Measurements from ENCODE around the gene TEX52. TPM values are rescaled to one million over a fixed set of nuclear protein-coding genes. Genes with fewer than 3 reads are reported as not detected.

The TEX52 gene
- total RNA-seq, 1 experiment from 2014 or later, result not detected

DNA sequence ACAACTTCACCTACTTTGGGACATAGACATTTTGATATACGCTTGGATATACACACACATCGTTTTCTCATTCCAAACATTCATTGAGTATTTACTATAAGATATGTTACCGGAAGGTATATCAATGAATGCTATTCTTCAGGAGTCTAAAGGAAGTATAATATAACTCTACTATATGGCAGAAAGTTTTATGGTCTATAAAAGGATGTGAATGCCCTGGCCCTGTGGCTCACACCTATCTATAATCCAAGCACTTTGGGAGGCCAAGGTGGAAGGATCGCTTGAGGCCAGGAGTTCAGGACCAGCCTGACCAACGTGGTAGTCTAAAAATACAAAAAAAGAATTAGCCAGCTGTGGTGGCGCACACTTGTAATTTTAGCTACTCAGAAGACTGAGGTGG, 27.6 kb downstream of the TEX52 start:
- TF ChIP-seq, protein P1, sequence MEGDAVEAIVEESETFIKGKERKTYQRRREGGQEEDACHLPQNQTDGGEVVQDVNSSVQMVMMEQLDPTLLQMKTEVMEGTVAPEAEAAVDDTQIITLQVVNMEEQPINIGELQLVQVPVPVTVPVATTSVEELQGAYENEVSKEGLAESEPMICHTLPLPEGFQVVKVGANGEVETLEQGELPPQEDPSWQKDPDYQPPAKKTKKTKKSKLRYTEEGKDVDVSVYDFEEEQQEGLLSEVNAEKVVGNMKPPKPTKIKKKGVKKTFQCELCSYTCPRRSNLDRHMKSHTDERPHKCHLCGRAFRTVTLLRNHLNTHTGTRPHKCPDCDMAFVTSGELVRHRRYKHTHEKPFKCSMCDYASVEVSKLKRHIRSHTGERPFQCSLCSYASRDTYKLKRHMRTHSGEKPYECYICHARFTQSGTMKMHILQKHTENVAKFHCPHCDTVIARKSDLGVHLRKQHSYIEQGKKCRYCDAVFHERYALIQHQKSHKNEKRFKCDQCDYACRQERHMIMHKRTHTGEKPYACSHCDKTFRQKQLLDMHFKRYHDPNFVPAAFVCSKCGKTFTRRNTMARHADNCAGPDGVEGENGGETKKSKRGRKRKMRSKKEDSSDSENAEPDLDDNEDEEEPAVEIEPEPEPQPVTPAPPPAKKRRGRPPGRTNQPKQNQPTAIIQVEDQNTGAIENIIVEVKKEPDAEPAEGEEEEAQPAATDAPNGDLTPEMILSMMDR (IDR thresholded peaks at IDR 0.05; ENCODE audit: unreplicated experiment), result no peak
- no peaks in the 10 kb centered on the region for H3K36me3 Mint-ChIP-seq (ENCODE audit: insufficient read depth, unreplicated experiment)
- no peak for DNase-seq
- intact Hi-C loops (cut with micrococcal nuclease; ENCODE audit: unreplicated experiment), result no loop called here
- no peaks in the 10 kb centered on the region for H3K27me3 Mint-ChIP-seq (ENCODE audit: unreplicated experiment)
- BruUV-seq (replicated peaks), result no TSS peak
- no peak overlapping the region for H3K4me3 Mint-ChIP-seq (ENCODE audit: low read depth, unreplicated experiment)
- no peak overlapping the region for H3K27ac Mint-ChIP-seq (ENCODE audit: unreplicated experiment)
- no peaks in the 10 kb centered on the region for H3K9me3 Mint-ChIP-seq (ENCODE audit: low read depth, unreplicated experiment)
- no peaks in the 10 kb centered on the region for H3K4me1 Mint-ChIP-seq (ENCODE audit: low read depth, unreplicated experiment)
- CTCF ChIA-PET, result no interaction called here

DNA sequence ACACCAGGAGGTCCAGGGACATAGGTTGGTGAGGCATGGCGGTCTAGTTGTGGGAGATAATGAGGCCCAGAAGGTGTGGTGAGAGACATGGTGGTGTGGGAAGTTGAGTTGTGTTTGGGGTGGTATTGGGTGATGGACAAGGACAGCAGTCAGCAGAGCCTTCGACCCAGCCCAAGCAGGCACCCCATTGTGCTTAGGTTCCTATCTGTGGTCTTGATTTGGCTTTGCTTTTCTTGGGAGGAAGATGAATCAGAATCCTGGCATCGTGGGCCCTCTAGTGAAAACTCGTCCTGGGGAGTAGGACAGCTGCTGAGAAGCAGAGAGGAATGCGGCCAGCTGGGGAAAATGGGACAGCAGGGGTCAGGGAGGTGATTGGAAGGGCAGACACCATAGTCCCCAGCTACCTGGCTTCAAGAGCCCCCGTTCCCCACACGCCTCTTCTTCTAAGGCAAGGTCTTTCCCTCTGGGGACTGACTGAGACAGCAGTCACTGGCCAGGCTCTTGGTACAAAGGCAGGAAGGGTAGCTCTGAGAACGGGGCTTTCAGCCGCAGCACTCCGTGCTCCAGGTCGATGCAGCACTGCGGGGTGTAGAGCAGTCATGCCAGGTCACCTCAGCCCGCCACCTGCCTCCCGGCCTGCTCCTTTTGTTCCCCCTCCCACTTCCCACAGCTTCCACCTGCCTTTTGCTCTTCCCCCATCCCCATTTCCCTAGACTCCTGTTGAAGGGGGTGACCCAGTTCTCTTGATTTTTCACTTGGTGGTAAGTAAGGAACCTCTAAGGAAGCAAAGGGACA, 29.9 kb downstream of the TEX52 start:
- Mint-ChIP-seq H3K36me3 (ENCODE audit: insufficient read depth, unreplicated experiment) (peaks cover 7% of the 10 kb centered on the region), H3K4me3 (ENCODE audit: low read depth, unreplicated experiment) (no peak overlapping the region), H3K4me1 (ENCODE audit: low read depth, unreplicated experiment) (no peaks in the 10 kb centered on the region), H3K27ac (ENCODE audit: unreplicated experiment) (no peak overlapping the region), H3K27me3 (ENCODE audit: unreplicated experiment) (no peaks in the 10 kb centered on the region), H3K9me3 (ENCODE audit: low read depth, unreplicated experiment) (no peaks in the 10 kb centered on the region)
- intact Hi-C loops (cut with micrococcal nuclease; ENCODE audit: unreplicated experiment), result no loop called here
- CTCF ChIA-PET, result interaction anchor here (0.7 kb wide), 1 partner anchor 29 kb away, joined by 3 read pairs; no protein-coding TSS in a partner anchor
- TF ChIP-seq, protein P1 (IDR thresholded peaks at IDR 0.05; ENCODE audit: unreplicated experiment), result no peak
- DNase-seq, result no peak
- no TSS peak for BruUV-seq (replicated peaks)

DNA sequence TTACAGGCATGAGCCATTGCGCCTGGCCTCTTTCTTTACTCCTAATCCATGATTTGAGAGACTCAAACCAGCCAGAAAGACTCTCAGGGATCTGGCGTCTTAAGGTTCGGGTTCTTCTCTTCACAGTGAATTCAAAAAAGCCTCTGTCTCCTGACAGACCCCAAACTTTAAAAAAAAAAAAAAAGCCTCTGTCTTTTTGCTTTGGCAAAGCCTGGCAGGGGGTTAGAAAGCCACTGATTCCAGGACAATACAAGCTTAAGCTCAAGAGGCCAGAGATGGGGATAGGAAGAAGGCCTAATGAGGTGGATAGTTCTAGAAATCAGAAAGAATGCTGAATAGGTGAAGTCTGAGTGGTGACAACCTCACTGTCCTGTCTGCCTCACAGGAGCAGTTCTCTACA, 30.8 kb downstream of the TEX52 start:
- Mint-ChIP-seq H3K9me3 (ENCODE audit: low read depth, unreplicated experiment) (no peaks in the 10 kb centered on the region), H3K27ac (ENCODE audit: unreplicated experiment) (no peak overlapping the region), H3K4me3 (ENCODE audit: low read depth, unreplicated experiment) (no peak overlapping the region), H3K36me3 (ENCODE audit: insufficient read depth, unreplicated experiment) (peaks cover 7% of the 10 kb centered on the region), H3K4me1 (ENCODE audit: low read depth, unreplicated experiment) (no peaks in the 10 kb centered on the region), H3K27me3 (ENCODE audit: unreplicated experiment) (no peaks in the 10 kb centered on the region)
- no TSS peak for BruUV-seq (replicated peaks)
- intact Hi-C loops (cut with micrococcal nuclease; ENCODE audit: unreplicated experiment), result no loop called here
- DNase-seq, result no peak
- CTCF ChIA-PET, result interaction anchor here (0.6 kb wide), 1 partner anchor 59 kb away, joined by 3 read pairs; no protein-coding TSS in a partner anchor
- TF ChIP-seq, protein P1 (IDR thresholded peaks at IDR 0.05; ENCODE audit: unreplicated experiment), result no peak

DNA sequence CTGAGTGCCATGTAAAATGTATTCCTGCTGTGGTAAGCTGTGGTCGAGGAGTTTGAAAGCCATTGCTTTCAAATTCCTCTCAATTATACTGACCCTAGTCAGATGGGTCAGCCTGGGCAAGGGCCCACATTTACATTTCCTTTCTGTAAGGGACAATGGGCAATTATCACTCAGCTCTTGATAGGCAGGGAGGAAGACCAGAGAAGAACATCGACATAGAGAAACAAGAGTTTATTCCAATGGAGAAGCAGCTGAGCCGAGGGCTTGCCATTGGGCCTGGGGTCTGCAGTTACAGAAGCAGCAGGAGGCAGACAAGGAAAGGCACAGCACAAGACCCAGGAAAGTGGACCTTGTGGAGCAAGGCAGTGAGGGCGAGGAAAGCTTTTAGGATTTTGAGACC, 31.7 kb downstream of the TEX52 start:
- no TSS peak for BruUV-seq (replicated peaks)
- Mint-ChIP-seq H3K36me3 (ENCODE audit: insufficient read depth, unreplicated experiment) (peaks cover 7% of the 10 kb centered on the region), H3K27me3 (ENCODE audit: unreplicated experiment) (no peaks in the 10 kb centered on the region), H3K4me1 (ENCODE audit: low read depth, unreplicated experiment) (no peaks in the 10 kb centered on the region), H3K27ac (ENCODE audit: unreplicated experiment) (no peak overlapping the region), H3K4me3 (ENCODE audit: low read depth, unreplicated experiment) (no peak overlapping the region), H3K9me3 (ENCODE audit: low read depth, unreplicated experiment) (no peaks in the 10 kb centered on the region)
- no peak for DNase-seq
- intact Hi-C loops (cut with micrococcal nuclease; ENCODE audit: unreplicated experiment), result no loop called here
- TF ChIP-seq, protein P1 (IDR thresholded peaks at IDR 0.05; ENCODE audit: unreplicated experiment), result no peak
- CTCF ChIA-PET, result no interaction called here
